ENCODE results near the gene PHF21B.

GRCh38 chr22:44883011-44883421 lies 126.8 kb downstream of the PHF21B start:
- no peak for TF ChIP-seq CTCF (IDR thresholded peaks at IDR 0.05)
- no peak for TF ChIP-seq POLR2A (IDR thresholded peaks at IDR 0.05)
